HG03575 (cell line): ENCODE measurements around the gene CISD3.
"Not testable (repeated sequence)": the region's sequence is repeated elsewhere in the genome, so short reads cannot be mapped to it uniquely, and the experiment has no call there.

Experiments used
- ATAC-seq: cut with Tn5 transposase; IDR thresholded peaks from one replicate; pipeline ENCODE4 v1.9.1; 2021; ENCODE audit not compliant: unreplicated experiment, insufficient number of reproducible peaks, low FRiP score; ENCODE audit errors: extremely low read depth

Gene CISD3

DNA sequence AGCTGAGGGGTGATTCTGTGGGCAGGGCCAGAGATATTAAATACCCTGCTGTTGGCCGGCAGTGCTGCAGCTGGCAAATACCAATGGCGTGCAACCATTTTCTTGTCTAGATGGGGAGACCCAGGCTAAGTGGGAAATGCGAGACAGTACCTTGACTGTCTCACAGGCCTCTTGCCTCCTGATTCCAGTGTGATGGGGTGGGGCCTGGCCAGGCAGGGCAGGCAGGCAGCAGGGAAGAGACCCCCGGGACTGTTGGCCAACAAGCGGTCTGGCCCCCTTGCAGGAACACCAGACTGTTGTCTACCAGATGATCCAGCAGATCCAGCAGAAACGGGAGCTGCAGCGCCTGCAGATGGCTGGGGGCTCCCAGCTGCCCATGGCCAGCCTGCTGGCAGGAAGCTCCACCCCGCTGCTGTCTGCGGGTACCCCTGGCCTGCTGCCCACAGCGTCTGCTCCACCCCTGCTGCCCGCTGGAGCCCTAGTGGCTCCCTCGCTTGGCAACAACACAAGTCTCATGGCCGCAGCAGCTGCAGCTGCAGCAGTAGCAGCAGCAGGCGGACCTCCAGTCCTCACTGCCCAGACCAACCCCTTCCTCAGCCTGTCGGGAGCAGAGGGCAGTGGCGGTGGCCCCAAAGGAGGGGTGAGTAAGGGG is 5.7 kb upstream of the CISD3 start:
- ATAC-seq: no peak

DNA sequence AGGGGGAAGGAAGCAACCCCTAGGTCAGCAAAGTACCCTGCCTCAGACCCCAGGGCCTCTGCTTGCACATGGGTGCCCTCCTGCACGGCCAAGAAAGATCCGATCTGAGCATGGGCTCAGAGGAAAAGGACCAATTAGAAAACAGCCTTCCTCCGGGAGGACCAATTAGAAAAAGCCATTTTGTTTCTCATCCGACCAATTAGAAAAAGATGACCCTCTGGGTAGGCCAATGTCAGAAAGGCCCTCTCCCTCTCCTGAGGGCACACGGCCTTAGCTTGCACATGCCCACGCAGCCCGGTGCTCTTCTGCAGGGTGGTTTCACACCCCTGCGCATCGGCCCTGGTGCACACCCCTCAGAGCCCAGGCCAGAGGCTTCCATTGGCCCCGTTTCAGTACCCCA is 5.1 kb upstream of the CISD3 start:
- no peak for ATAC-seq

- ATAC-seq: not testable (repeated sequence)
Observed at GRCh38 chr17:38726145-38726544, 4.0 kb upstream of the CISD3 start.

DNA sequence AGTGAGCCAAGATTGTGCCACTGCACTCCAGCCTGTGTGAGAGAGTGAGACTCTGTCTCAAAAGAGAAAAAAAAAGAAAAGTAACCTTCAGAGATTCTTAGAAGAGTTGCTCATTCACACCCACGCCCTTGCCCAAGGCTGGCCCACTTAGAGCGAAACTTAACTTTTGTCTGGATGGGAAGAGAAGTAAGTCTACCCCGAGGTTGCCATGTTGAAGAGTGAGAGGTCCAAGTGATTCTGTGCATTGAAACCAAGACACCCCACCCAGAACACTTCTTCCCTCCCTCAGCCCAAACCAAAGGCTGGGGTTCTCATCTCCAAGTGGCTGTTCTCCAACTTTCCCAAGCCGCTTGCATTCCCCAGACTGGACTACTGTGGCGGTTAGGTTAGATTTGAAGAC is 2.4 kb upstream of the CISD3 start:
- no peak for ATAC-seq

GRCh38 chr17:38728290-38728831 is 1.8 kb upstream of the CISD3 start:
- no peak for ATAC-seq

DNA sequence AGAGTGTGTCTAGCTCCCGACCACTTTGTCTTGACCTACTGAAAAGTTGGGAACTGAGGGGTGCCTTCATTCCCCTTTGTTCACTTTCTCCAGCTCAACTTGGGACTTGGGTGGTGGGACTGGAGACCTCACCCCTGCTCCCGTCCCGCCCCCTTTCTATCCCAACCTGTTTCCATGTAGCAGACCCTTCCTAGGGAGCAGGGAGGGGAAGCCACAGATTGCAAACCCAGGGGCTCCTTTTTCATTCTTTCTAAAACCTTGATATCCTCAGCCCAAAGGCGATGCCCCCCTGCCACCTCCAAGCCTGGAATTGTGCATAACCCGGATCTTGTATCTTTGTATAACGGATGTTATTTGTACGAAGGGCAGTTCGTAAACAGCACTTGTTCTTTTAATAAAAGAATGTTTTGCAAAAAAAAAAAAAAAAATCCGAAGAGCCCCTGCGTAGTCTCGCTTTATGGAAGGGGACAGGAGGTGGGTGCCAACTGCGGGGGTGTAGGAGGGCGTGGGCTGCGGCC is 714 bp upstream of the CISD3 start:
- ATAC-seq: no peak

- no peak for ATAC-seq
Observed at GRCh38 chr17:38730526-38731379, 612 bp downstream of the CISD3 start.

DNA sequence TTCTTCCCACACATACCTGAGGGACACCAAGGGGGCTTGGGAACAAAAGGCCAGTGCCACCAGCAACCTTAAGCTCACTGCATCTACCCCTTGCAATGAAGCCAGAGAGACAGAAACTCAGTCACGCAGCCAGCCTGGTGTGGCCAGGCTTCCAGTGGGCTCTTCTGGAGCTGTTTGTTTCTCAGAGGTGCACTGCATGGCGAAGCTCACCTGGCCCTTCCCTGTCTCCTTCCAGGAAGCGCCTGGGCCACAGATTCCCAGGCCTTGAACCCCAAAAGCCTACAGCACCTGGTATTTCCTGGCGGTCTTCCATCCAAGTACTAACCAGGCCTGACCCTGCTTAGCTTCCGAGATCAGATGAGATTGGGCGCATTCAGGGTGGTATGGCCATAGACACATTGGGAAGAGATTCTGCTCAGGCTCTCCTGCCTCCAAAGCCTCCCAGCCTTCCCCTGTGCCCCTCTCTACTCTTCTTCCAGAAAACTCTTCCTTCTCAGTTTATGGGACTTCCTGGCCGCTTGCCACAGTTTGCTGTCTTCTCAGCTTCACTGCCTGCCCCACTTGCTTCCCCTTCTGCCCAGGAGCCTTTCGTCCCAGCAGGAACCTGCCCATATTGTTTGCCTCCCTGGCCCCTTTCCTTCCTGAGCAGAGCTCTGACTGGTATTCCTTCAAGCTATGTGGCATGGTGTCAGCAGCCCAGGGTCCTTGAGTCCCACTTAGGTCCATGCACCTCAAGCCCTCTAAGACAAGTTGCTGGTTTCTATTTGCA is 1.6 kb downstream of the CISD3 start:
- no peak for ATAC-seq

DNA sequence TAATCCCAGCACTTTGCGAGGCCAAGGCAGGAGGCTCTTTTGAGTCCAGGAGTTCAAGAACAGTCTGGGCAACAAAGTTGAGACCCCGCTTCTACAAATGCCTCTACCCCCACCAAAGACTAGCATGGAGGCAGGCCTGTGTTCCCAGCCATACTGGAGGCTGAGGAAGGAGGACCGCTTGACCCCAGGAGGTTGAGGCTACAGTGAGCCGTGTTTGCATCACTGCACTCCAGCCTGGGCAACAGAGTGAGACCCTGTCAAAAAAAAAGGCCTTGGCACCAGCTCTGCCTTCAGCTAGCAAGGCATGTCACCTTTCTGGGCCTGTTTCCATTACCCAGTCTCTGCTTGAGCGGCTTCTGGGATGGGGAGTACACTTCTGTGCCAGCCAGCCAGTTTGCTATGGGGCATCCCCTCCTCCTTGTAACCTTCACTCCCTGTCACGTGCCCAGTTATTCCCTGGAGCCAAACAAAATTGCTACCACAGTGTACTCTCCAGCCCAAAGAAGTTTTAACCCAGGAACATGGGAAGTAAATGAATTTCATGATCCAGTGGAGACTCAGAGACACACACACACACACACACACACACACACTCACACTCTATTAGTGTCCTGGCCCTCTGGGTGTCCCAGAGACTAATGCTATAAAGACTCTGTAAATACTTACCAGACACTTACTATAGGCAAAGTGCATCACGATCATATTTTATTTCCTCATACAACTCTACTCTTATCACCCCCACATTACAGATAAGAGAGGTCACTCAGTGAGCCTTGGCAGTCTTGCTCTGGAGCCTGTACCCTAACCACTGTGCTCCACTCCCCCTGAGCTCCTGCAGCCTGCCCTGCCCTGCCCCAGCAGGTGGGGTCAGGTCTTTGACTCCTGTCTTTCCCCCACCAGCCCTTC is 2.5 kb downstream of the CISD3 start:
- ATAC-seq: no peak

GRCh38 chr17:38733282-38733981 is 3.3 kb downstream of the CISD3 start:
- ATAC-seq: no peak

- no peak for ATAC-seq
Observed at GRCh38 chr17:38733982-38734973, 4.1 kb downstream of the CISD3 start.

DNA sequence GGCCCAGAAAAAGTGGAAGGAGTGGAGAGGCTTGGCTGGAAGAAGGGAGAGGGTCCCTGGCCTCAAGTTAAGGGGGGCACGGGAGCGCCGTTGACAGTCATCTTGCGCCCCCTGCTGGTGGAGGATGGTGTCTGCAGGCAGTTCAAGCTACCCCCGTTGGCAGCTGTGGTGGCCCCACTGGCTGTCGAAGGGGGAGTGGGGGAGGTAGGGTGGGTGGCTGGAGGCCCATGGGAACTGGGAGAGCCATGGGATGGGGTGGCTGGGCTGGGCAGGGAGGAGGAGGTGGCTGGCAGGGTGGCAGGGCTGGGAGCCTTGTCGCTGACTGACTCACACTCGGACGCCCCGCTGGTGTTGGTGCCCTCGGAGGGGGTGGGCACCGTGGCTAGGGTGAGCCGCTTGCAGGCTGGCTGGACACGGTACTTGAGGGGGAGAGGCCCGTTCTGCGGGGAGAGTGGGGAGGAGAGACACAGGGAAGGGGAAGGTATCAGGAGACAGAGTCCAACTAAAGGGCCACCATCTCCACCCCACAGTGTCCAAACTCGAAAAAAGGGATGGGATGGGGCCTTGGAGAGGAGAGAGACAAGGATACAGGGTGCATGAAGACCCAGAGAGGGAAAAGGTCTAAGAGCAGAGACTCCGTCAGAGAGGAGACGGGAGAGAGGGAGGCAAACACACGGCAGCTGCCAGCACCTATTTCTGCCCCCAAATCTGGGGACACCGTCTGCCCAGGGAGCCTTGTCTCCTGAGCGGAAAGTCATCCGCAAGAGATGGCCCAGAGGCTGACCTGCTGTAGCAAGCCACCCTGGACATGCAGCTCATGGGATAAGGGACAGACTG is 5.2 kb downstream of the CISD3 start:
- ATAC-seq: no peak

- ATAC-seq: no peak
Observed at GRCh38 chr17:38738007-38738662, 8.0 kb downstream of the CISD3 start.

GRCh38 chr17:38738686-38739085 is 8.5 kb downstream of the CISD3 start:
- ATAC-seq: no peak

DNA sequence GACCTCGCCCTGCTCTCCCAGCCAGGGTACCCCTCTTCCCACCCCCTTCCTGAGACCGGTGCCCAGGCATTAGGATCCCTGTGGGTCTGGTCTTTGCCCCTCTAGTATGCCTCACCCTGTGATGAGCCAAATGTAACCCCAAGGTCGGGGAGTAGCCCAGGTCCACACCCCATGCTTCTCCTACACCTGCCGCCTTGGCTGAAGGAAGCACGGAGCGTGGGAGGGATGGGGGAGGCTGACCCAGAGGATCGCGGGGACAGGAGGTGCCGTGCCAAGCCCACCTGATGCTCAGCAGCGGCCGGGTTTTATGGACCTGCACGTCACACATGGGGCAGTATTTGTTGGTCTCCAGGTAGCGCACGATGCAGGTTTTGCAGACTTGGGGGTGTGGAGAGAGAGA is 9.2 kb downstream of the CISD3 start:
- ATAC-seq: no peak
